Stimulated activated CD8-positive, alpha-beta memory T cell treated with anti-CD3 and anti-CD28 coated beads, Interleukin-4, amount 100 ng/mL, for 4 hours (primary cell): ENCODE measurements around the gene ACSF2.
A peak's percentile ranks its signal among the peaks of the same experiment; 100 is the strongest.
"Not testable (repeated sequence)": the region's sequence is repeated elsewhere in the genome, so short reads cannot be mapped to it uniquely, and the experiment has no call there.

ENCODE experiments used
- DNase-seq, 2 donors: peaks; one replicate each; pipeline ENCODE4 v3.0.0-alpha.2; 2020; ENCODE audit warnings: low read depth in 2 of 2, low spot score in 1 of 2

ACSF2 gene

GRCh38 chr17:50475775-50476544 is 49.9 kb downstream of the ACSF2 start:
- DNase-seq, result not testable (repeated sequence)

GRCh38 chr17:50476545-50477315 is 50.7 kb downstream of the ACSF2 start:
- no peak for DNase-seq

- DNase-seq, result no peak
These were observed 52.0 kb downstream of the ACSF2 start for GRCh38 chr17:50477976-50478375.

GRCh38 chr17:50478391-50479381 is 52.7 kb downstream of the ACSF2 start, which contains the start of gene RSAD1:
Gene RSAD1, plus strand, starts transcription at chr17:50478860. Its CDS starts 25 bp downstream, at chr17:50478885.
- peak; percentile 57 to 69 for DNase-seq

GRCh38 chr17:50479522-50480141 is 53.6 kb downstream of the ACSF2 start:
- peak; percentile 10 to 40 for DNase-seq

- no peak for DNase-seq
These were observed 54.2 kb downstream of the ACSF2 start for GRCh38 chr17:50480142-50480764.

GRCh38 chr17:50480854-50481490 is 55.0 kb downstream of the ACSF2 start:
- no peak for DNase-seq

- DNase-seq, result no peak
These were observed 55.6 kb downstream of the ACSF2 start for GRCh38 chr17:50481648-50482047.

- DNase-seq, result no peak
These were observed 56.1 kb downstream of the ACSF2 start for GRCh38 chr17:50482110-50482509.

- peak; percentile 24 to 40 for DNase-seq
These were observed 56.5 kb downstream of the ACSF2 start for GRCh38 chr17:50482516-50482915.

GRCh38 chr17:50483266-50483665 is 57.2 kb downstream of the ACSF2 start:
- no peak for DNase-seq

GRCh38 chr17:50484386-50485155 is 58.6 kb downstream of the ACSF2 start:
- no peak for DNase-seq

- no peak for DNase-seq
These were observed 61.4 kb downstream of the ACSF2 start for GRCh38 chr17:50487213-50488096.

- no peak for DNase-seq
These were observed 62.9 kb downstream of the ACSF2 start for GRCh38 chr17:50488880-50489279.

- no peak for DNase-seq
These were observed 65.5 kb downstream of the ACSF2 start for GRCh38 chr17:50491505-50491904.

- no peak for DNase-seq
These were observed 66.2 kb downstream of the ACSF2 start for GRCh38 chr17:50492214-50492613.

GRCh38 chr17:50493744-50494143 is 67.7 kb downstream of the ACSF2 start:
- no peak for DNase-seq
